Left forelimb (tissue), 1 donor: Measurements from ENCODE around the gene STAT6.

Experiments
- DNase-seq: peaks from one replicate; pipeline ENCODE4 v3.0.0-alpha.2; 2018; ENCODE audit warnings: low spot score

STAT6 gene

DNA sequence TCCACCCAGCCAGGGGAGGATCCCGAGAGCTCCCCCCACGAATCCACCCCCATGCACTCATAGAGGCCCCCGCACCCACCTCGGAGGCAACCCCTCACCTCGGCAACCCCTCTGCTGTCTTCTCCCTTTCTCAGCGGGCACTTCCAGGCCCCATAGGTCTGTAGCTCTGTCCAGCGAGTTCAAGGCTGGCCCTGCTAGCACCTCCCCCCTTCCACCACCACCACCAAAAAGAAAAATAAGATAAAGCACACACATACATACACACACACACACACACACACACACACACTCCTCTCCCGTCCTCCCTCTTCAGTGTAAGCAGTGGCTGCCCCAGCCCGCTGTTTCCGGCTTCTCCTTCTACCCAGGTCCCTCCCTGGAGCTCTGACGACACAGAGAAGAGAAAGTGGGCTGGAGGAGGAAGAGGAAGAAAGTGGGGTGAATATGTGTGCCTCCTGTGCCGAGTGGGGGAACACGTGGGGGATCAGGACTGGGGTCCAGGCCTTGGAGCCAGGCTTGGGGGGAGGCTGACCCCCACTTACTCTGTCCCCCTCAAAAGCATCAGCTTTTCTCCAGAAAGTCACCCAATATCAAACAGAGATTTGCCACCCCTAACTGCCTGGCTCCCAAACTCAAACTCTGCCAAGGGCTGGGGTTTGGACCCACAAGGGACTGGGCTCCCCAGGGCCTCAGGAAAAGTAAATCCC, at the start of gene STAT6:
TSS of gene STAT6 (minus strand) at position 332 of the 704 bp plus-strand sequence. CDS start 3,084 bp downstream, outside the sequence.
- DNase-seq: peak; percentile 78

DNA sequence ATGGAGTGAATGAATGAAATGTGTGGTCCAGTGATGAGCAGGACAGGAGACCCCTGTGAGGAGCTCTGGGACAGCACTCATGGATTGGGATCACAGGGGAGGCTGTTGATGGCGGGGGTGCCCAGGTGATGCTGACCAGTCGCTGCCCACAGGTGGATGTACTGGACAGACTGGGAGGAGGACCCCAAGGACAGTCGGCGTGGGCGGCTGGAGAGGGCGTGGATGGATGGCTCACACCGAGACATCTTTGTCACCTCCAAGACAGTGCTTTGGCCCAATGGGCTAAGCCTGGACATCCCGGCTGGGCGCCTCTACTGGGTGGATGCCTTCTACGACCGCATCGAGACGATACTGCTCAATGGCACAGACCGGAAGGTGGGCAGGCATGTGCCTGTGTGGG, 49.6 kb upstream of the STAT6 start:
- no peak for DNase-seq

- DNase-seq: no peak
Measured at GRCh38 chr12:57160040-57160439, 48.9 kb upstream of the STAT6 start.

GRCh38 chr12:57159311-57159710, 48.1 kb upstream of the STAT6 start:
- no peak for DNase-seq

DNA sequence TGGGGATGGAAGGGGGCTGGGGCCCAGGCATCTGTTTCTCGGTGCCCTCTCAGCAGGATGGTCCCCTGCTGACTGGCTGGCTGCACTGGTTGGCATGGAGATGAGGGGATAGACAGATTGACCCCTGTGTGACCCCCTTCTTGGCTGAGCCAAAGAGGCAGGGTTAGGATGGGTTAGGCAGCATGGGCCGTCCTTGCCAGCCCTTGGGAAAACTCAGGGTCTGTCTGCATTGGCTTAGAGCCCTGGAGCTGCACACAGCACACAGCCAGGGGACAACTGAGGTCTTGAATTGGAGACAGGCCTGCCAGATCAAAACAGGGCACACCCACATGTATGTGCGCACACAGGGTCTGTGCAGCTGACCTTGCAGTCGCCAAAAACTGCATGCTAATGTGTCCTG, 47.5 kb upstream of the STAT6 start:
- no peak for DNase-seq

- DNase-seq: no peak
Measured at GRCh38 chr12:57158186-57158585, 47.0 kb upstream of the STAT6 start.

- DNase-seq: no peak
Measured at GRCh38 chr12:57157588-57158173, 46.5 kb upstream of the STAT6 start.

DNA sequence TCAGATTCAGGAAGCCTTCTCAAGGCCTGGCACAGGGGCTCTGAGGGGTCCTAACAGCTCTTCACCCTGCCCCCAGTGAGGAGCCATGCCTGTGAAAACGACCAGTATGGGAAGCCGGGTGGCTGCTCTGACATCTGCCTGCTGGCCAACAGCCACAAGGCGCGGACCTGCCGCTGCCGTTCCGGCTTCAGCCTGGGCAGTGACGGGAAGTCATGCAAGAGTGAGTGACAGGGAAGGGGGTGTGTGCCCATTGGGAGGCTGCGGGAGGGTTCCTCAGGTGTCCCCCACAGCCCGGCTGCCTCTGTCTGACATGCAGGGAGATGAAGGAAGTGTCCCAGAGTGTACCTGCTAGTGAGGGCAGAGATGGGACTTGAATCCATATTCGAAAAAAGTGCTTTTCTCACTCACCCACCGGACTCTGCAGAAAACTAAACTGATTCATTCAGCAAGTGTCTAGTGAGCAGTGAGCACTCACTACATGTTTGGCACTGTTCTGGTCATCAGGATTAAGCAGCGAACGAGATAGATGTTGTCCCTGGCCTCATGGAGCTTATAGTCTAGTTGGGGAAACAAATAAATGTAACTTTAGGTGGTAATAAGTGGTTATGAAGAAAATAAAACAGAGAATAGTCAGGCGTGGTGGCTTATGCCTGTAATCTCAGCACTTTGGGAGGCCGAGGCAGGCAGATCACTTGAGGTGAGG, 45.7 kb upstream of the STAT6 start:
- DNase-seq: no peak

DNA sequence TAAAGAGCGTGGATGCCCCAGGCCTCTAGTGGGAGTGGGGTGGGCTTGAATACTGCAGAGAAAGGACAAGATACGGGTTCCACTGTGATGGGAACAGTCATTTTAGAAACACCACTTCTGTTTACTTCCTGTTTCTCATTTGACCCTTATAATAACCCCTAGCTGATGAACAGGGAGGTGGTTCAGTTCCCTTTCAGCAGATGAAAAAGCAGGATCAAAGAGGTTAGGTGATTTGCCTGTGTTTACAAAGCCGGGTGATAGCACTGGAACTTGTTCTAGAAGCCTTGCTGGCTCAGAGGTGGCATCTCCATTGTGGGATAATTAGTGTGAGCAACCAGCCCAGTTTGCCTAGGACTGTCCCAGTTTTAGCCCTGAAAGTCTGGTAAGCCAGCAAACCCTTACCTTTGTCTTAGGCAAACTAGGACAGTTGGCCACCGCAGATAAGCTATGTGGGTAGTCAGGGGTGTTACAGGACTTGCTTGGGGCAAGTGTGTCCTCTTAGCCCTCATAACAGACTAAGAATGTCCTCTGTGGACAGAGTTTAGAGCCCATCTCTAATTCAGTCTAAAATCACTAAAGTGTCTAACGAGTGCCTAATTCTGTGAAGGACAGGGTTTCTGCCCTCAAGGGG, 43.8 kb upstream of the STAT6 start:
- DNase-seq: no peak

- no peak for DNase-seq
Measured at GRCh38 chr12:57154076-57154475, 42.9 kb upstream of the STAT6 start.

GRCh38 chr12:57153415-57153997, 42.3 kb upstream of the STAT6 start:
- no peak for DNase-seq

DNA sequence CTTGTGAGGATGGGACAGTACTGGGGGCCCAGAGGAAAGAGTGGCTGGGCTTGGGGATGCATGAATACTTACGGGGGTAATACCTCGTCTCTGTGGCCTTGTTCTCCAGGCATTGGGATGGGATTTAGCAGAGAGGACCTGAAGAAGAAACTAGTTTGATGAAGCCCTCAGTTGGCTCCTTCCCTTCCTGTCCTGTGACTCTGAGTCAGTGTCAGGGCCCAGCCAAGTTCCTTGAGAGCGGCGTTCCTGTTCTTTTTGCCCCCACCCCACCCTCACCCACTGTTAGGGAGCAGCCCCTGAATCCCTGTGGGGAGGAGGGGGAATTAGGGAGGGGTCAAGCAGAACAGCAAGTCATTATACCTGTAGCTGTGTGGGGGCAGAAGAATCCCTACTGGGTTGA, 41.5 kb upstream of the STAT6 start:
- no peak for DNase-seq

DNA sequence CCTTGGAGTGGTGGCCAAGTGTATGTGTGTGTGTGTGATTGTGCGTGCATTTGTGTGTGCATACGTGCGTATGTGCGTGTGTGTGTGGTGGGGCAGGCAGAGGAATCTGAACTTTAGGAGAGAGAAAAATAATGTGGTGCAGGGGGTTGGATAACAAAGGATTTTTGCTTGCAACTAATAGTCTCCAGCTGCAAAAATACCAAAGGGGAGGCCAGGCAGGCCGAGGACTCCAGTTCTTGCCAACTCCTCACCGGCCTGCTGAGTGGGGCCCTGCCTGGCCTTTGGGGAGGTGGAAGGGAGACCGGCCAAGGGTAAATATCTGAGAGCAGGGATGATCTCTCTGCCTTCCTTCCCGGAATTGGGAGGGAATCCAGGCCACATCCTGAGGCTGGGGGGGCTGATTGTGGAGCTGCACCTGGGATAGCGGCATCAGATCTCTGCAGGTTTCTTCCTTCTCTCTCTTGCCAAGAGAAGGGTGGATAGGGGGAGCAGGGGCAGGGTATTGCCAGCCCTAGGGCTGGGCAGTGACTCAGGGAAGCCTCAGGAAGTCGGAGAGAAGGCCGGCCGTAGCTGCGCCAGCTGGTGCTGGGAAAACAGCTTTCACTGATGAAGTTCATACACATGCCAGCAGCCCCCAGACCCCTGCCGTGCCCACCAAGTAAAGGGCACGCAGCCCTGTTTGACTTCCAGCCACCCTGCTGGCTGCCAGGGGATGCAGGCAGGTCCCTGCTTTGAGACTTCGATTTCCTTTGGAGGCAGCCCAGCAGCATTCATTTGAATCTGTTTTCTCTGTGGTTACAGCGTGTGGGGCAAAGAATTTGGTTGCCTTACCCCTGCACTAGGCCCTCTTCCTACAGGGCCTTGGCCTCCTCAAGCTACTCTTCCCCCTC, 40.8 kb upstream of the STAT6 start:
- DNase-seq: peak; percentile 84

DNA sequence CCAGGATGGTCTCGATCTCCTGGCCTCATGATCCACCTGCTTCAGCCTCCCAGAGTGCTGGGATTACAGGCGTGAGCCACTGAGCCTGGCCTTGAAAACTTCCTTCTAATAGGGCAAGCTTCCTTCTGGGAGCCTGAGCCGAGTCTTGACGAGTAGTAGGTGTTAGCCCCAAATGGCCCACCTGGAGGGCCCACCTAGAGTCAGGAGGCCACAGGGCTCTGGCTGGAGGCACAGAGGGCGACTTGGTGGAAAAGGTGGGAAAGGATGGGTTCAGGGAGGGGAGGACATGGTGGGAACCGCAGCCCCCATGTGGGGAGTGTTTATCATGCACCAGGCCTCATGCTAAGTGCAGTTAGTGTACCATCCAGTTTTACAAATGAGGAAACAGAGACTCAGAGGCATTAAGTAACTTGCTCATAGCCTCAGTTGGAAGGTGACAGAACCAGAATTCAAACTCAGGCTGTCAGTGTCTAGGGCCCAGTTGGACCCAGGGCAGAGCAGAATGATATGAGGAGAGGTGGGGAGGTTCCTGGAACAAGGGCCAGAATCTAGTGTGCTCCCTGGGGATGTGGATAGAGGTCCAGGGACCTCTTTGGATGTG, 39.3 kb upstream of the STAT6 start:
- DNase-seq: no peak

DNA sequence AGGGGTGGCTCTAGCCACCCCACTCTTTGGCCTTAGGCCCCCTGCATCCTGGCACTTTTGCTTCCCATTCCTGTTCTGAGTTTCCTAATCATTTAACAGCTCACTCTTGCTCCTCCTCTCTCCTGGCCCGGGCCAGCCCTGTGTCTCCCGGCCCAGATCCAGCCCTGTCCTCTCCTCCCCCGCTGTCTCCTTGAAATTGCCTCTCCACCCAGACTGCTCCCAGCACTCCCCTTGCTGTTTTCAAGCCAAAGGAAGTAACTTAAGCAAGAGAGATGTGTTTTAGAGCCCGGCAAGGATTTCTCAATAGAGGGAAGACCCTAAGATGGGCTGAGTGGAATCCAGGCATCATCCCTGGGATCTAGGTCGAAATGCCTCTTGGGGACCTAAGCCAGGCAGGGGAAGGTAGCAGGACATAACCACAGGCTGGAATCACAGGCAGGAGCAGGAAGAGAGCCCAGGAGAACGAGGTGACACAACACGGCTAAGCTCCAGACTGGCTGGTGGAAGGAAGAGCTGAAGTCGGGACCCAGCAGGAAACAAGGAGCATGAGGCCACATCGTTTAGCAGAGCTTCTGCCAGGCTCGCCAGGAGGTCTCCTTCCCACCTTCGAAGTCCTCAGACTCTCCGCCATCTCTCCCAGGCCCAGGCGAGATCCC, 38.2 kb upstream of the STAT6 start:
- DNase-seq: peak; percentile 81

GRCh38 chr12:57148469-57149244, 37.5 kb upstream of the STAT6 start:
- no peak for DNase-seq

GRCh38 chr12:57146961-57147944, 36.1 kb upstream of the STAT6 start, which contains the start of gene LRP1-AS:
TSS of gene LRP1-AS (minus strand) at chr12:57147619.
- DNase-seq: no peak

GRCh38 chr12:57146092-57146491, 34.9 kb upstream of the STAT6 start:
- no peak for DNase-seq
